Prostate gland (tissue), 2 donors: ENCODE measurements around the gene KIAA0753.

Experiments
- POLR2A ChIP-seq: fragments of 450-650 bp; IDR thresholded peaks from one replicate; pipeline ENCODE4 v1.6.1; 2016; ENCODE audit warnings: antibody characterized with exemption, mild to moderate bottlenecking
- POLR2AphosphoS5 ChIP-seq: sonication (generic); formaldehyde crosslinking; IDR thresholded peaks from one replicate; pipeline ENCODE4 v1.6.1; 2017; ENCODE audit warnings: antibody characterized with exemption
- TF ChIP-seq, protein P1 (sequence below), 4 experiments: fragments of 200-600 bp in 2 of 4; fragments of 450-650 bp in 2 of 4; sonication (generic) in 2 of 4; IDR thresholded peaks; 1 replicate in 3 of 4; 2 replicates in 1 of 4; pipeline ENCODE4 v1.5.1; 2016 to 2019; ENCODE audit warnings: antibody characterized with exemption in 4 of 4, mild to moderate bottlenecking in 2 of 4, moderate library complexity in 2 of 4

DNA sequence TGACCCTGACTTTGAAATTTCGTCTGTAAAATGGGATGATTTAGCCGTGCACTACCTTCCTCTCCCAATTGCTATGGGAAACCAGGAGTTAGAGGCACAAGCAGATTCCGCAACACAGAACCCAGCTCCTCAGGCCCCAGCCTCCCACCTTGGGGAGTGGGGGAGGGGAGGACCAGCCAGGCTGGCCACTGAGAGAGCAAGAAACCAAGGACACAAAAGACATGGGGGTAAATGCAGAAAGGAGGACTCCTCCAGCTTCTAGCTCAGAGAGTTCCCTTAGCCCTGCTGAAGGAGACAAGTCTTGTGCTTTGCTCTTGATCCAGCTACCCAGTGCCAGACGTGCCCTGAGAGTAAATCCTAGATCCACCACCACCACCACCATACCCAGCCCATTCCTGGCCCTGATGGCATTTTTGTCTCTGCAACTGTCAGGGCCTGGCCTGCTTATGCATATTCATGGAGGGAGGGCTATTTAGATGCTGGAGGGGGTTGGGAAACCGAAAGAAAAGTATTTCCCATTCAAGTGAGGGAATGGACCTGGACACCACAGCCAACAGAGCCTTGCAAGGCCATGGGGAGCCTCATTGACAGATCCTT lies 110.1 kb downstream of the KIAA0753 start:
- TF ChIP-seq, protein P1, sequence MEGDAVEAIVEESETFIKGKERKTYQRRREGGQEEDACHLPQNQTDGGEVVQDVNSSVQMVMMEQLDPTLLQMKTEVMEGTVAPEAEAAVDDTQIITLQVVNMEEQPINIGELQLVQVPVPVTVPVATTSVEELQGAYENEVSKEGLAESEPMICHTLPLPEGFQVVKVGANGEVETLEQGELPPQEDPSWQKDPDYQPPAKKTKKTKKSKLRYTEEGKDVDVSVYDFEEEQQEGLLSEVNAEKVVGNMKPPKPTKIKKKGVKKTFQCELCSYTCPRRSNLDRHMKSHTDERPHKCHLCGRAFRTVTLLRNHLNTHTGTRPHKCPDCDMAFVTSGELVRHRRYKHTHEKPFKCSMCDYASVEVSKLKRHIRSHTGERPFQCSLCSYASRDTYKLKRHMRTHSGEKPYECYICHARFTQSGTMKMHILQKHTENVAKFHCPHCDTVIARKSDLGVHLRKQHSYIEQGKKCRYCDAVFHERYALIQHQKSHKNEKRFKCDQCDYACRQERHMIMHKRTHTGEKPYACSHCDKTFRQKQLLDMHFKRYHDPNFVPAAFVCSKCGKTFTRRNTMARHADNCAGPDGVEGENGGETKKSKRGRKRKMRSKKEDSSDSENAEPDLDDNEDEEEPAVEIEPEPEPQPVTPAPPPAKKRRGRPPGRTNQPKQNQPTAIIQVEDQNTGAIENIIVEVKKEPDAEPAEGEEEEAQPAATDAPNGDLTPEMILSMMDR (IDR thresholded peaks at IDR 0.05), result no peak
- TF ChIP-seq POLR2AphosphoS5, result no peak
- no peak for TF ChIP-seq POLR2A
